ENCODE data around the gene ARID3C.

Gene ARID3C

GRCh38 chr9:34576597-34577399 is 52.1 kb downstream of the ARID3C start:
- DNase-seq, result no peak

GRCh38 chr9:34575862-34576596 is 52.8 kb downstream of the ARID3C start:
- DNase-seq, result no peak

- no peak for DNase-seq
Measured at GRCh38 chr9:34575241-34575640, 53.6 kb downstream of the ARID3C start.

- no peak for DNase-seq
Measured at GRCh38 chr9:34574571-34574970, 54.3 kb downstream of the ARID3C start.

GRCh38 chr9:34573599-34574325 is 55.1 kb downstream of the ARID3C start:
- DNase-seq, result no peak

- no peak for DNase-seq
Measured at GRCh38 chr9:34572628-34573027, 56.2 kb downstream of the ARID3C start.

GRCh38 chr9:34572092-34572491 is 56.8 kb downstream of the ARID3C start:
- no peak for DNase-seq

- DNase-seq, result no peak
Measured at GRCh38 chr9:34571481-34571810, 57.4 kb downstream of the ARID3C start.
